CD4-positive, CD25-positive, alpha-beta regulatory T cell (primary cell): Measurements from ENCODE around the gene KLHDC7A. TPM values are rescaled to one million over a fixed set of nuclear protein-coding genes. Genes with fewer than 3 reads are reported as not detected.

Experiments
- ATAC-seq, 2 donors: fragments of 150-1000 bp; cut with Tn5 transposase; one replicate each; pipeline ENCODE4 v1.10.0; 2021; ENCODE audit warnings: low read depth in 2 of 2, moderate number of reproducible peaks in 2 of 2, moderate library complexity in 1 of 2
- DNase-seq, 3 donors: peaks; one replicate each; pipeline versions ENCODE4 v3.0.0 to v3.0.0-alpha.2; 2012 to 2022; ENCODE audit warnings: mixed read lengths in 1 of 3
- H3K27ac ChIP-seq: one replicate; pipeline ENCODE4 v1.7.0; 2013; ENCODE audit warnings: mild to moderate bottlenecking, low read length; ENCODE audit not compliant: insufficient read depth, poor library complexity, severe bottlenecking
- H3K27me3 ChIP-seq: one replicate; pipeline ENCODE4 v1.7.0; 2013; ENCODE audit warnings: low read length; ENCODE audit not compliant: control insufficient read depth, insufficient read depth
- H3K36me3 ChIP-seq: one replicate; pipeline ENCODE4 v1.7.0; 2013; ENCODE audit warnings: mild to moderate bottlenecking, low read length, moderate library complexity; ENCODE audit not compliant: control insufficient read depth, insufficient read depth
- H3K4me1 ChIP-seq: 2 replicates; pipeline ENCODE4 v1.7.0; 2013; ENCODE audit warnings: mild to moderate bottlenecking, low read length; ENCODE audit not compliant: insufficient read depth, control insufficient read depth, poor library complexity, severe bottlenecking
- H3K4me3 ChIP-seq: one replicate; pipeline ENCODE4 v1.7.0; 2013; ENCODE audit warnings: low read depth, mild to moderate bottlenecking, low read length, moderate library complexity
- H3K9me3 ChIP-seq, 2 experiments: 1 replicate in 1 of 2; 2 replicates in 1 of 2; pipeline ENCODE4 v1.7.0; 2013; ENCODE audit warnings: low read length in 2 of 2, mild to moderate bottlenecking in 1 of 2, moderate library complexity in 1 of 2; ENCODE audit not compliant: control insufficient read depth in 2 of 2
- H3K27ac Mint-ChIP-seq, 3 donors: one replicate each; pipeline ENCODE4 v1.8.0; 2020 to 2022; ENCODE audit warnings: mild to moderate bottlenecking in 3 of 3, mixed read lengths in 3 of 3, moderate library complexity in 2 of 3
- H3K27me3 Mint-ChIP-seq: one replicate; pipeline ENCODE4 v1.8.0; 2022; ENCODE audit warnings: mild to moderate bottlenecking, mixed read lengths
- H3K36me3 Mint-ChIP-seq: one replicate; pipeline ENCODE4 v1.8.0; 2020; ENCODE audit warnings: mixed read lengths
- H3K4me1 Mint-ChIP-seq, 4 donors: one replicate each; pipeline ENCODE4 v1.8.0; 2020 to 2022; ENCODE audit warnings: mixed read lengths in 4 of 4, mild to moderate bottlenecking in 1 of 4
- H3K4me3 Mint-ChIP-seq, 4 donors: one replicate each; pipeline ENCODE4 v1.8.0; 2020 to 2022; ENCODE audit warnings: mild to moderate bottlenecking in 4 of 4, mixed read lengths in 4 of 4, moderate library complexity in 3 of 4
- H3K9me3 Mint-ChIP-seq, 7 donors: one replicate each; pipeline ENCODE4 v1.8.0; 2020 to 2022; ENCODE audit warnings: mixed read lengths in 7 of 7, mild to moderate bottlenecking in 3 of 7, moderate library complexity in 2 of 7
- polyA plus RNA-seq, 4 donors: library from polyadenylated mRNA; unstranded; fragments of 300-500 nt; fragmentation: Illumina TruSeq; gene quantifications; one replicate each; pipeline ENCODE4 v1.2.3, GENCODE V29; 2021
- total RNA-seq: library from RNA; stranded (reverse); gene quantifications from one replicate; pipeline ENCODE4 v1.2.3, GENCODE V29; 2022

Gene KLHDC7A
- total and polyA plus RNA-seq, 5 donors from 2014 or later = not detected

DNA sequence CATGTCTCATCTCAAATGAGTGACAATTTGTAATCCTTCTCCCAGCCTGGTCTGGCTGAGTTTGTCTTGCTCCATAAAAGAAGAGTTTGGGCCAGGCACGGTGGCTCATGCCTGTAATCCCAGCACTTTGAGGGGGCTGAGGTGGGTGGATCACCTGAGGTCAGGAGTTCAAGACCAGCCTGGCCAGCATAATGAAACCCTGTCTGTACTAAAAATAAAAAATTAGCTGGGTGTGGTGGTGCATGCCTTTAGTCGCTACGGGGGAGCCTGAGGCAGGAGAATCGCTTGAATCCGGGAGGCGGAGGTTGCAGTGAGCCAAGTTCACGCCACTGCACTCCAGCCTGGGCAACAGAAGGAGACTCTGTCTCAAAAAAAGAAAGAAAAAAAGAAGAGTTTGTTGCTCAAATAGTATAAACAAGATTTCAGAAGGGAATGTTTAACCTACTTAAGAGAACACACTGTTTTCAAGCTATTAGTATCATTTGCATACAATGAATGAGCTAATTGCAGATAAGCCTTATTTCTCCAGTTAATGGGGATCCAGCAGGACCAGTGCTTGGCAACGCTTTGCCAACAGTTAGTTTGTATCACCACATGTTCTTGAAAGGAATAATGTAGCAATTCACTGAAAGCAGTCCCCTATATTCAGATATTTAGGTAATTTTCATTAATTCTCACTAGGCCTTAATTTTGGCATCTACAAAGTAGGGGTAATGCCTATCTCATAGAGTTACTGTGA is 15.9 kb downstream of the KLHDC7A start:
- ATAC-seq = no peak

GRCh38 chr1:18501833-18502232 is 21.1 kb downstream of the KLHDC7A start:
- H3K4me3 Mint-ChIP-seq = no peak overlapping the region
- no peak for DNase-seq
- Histone ChIP-seq H3K36me3 (no peaks in the 10 kb centered on the region), H3K4me1 (no peaks in the 10 kb centered on the region), H3K27me3 (no peaks in the 10 kb centered on the region), H3K27ac (no peak overlapping the region), H3K9me3 (no peaks in the 10 kb centered on the region), H3K4me3 (no peak overlapping the region)
- peaks cover 12% of the 10 kb centered on the region for H3K27me3 Mint-ChIP-seq
- no peak overlapping the region for H3K27ac Mint-ChIP-seq
- no peaks in the 10 kb centered on the region for H3K36me3 Mint-ChIP-seq
- peaks cover 0 to 8% (median 0%) of the 10 kb centered on the region in 7 donors for H3K9me3 Mint-ChIP-seq
- ATAC-seq = no peak
- no peaks in the 10 kb centered on the region for H3K4me1 Mint-ChIP-seq

More for the DNA sequence above, 15.9 kb downstream of the KLHDC7A start:
- no peaks in the 10 kb centered on the region for H3K27me3 ChIP-seq
- DNase-seq = no peak
- Mint-ChIP-seq H3K27ac (no peak overlapping the region), H3K4me3 (no peak overlapping the region), H3K27me3 (peaks cover 21% of the 10 kb centered on the region), H3K9me3 (peaks cover 0 to 8% (median 0%) of the 10 kb centered on the region in 7 donors), H3K36me3 (no peaks in the 10 kb centered on the region), H3K4me1 (no peaks in the 10 kb centered on the region)
- no peak overlapping the region for H3K27ac ChIP-seq
- H3K4me3 ChIP-seq = no peak overlapping the region
- H3K36me3 ChIP-seq = no peaks in the 10 kb centered on the region
- no peaks in the 10 kb centered on the region for H3K9me3 ChIP-seq
- H3K4me1 ChIP-seq = no peaks in the 10 kb centered on the region

DNA sequence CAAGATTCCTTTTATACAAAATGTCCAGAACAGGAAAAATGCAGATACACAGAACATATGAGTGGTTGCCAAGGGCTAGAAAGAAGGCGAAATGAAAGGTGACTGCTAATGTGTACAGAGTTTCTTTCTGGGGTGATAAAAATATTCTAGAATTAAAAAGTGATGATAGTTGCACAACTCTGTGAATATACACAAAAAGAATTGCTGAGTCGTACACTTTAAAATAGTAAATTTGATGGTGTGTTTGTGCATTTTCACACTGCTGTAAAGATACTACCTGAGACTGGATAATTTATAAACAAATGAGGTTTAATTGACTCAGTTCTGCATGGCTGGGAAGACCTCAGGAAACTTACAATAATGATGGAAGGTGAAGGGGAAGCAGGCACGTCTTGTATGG is 23.9 kb downstream of the KLHDC7A start:
- H3K9me3 Mint-ChIP-seq = peaks cover 0 to 7% (median 4%) of the 10 kb centered on the region in 7 donors
- Histone ChIP-seq H3K27ac (no peak overlapping the region), H3K9me3 (peaks cover 0 to 5% of the 10 kb centered on the region in 2 experiments), H3K4me3 (no peak overlapping the region), H3K36me3 (no peaks in the 10 kb centered on the region), H3K4me1 (no peaks in the 10 kb centered on the region), H3K27me3 (no peaks in the 10 kb centered on the region)
- no peaks in the 10 kb centered on the region for H3K4me1 Mint-ChIP-seq
- DNase-seq = no peak
- peaks cover 6% of the 10 kb centered on the region for H3K27me3 Mint-ChIP-seq
- ATAC-seq = no peak
- no peak overlapping the region for H3K27ac Mint-ChIP-seq
- no peak overlapping the region for H3K4me3 Mint-ChIP-seq
- H3K36me3 Mint-ChIP-seq = no peaks in the 10 kb centered on the region

- ATAC-seq (no peak), DNase-seq (no peak)
- no peak overlapping the region for H3K27ac ChIP-seq
- H3K27me3 ChIP-seq = no peaks in the 10 kb centered on the region
- no peaks in the 10 kb centered on the region for H3K27me3 Mint-ChIP-seq
- no peak overlapping the region for H3K4me3 Mint-ChIP-seq
- H3K9me3 ChIP-seq = peaks cover 0 to 5% of the 10 kb centered on the region in 2 experiments
- H3K9me3 Mint-ChIP-seq = peaks cover 0 to 7% (median 2%) of the 10 kb centered on the region in 7 donors
- no peaks in the 10 kb centered on the region for H3K4me1 ChIP-seq
- no peaks in the 10 kb centered on the region for H3K4me1 Mint-ChIP-seq
- no peaks in the 10 kb centered on the region for H3K36me3 ChIP-seq
- no peak overlapping the region for H3K27ac Mint-ChIP-seq
- H3K36me3 Mint-ChIP-seq = no peaks in the 10 kb centered on the region
- H3K4me3 ChIP-seq = no peak overlapping the region
Measured at GRCh38 chr1:18505666-18506065, 24.9 kb downstream of the KLHDC7A start.

DNA sequence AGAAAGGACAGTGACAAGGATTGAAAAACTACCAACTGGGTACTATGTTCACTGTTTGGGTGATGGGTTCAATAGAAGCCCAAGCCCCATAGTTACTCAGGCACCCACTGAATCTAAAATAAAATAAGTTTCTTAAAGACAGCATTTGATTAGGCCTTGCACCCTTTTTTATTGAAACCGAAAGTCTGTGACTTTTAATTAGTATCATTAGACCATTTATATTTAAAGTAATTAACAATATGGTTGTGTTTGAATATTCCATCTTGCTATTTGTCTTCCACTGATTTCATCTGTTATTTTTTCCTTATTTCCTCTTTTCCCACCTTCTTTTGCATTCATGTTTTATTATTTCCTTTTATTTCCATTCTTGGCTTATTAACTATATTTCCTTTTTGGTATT is 27.4 kb downstream of the KLHDC7A start:
- Mint-ChIP-seq H3K27ac (no peak overlapping the region), H3K9me3 (peaks cover 0 to 12% (median 3%) of the 10 kb centered on the region in 7 donors), H3K4me1 (no peaks in the 10 kb centered on the region), H3K27me3 (no peaks in the 10 kb centered on the region), H3K36me3 (no peaks in the 10 kb centered on the region), H3K4me3 (no peak overlapping the region)
- no peak overlapping the region for H3K27ac ChIP-seq
- H3K4me3 ChIP-seq = no peak overlapping the region
- H3K36me3 ChIP-seq = no peaks in the 10 kb centered on the region
- peaks cover 0 to 5% of the 10 kb centered on the region in 2 experiments for H3K9me3 ChIP-seq
- H3K4me1 ChIP-seq = no peaks in the 10 kb centered on the region
- ATAC-seq = no peak
- no peaks in the 10 kb centered on the region for H3K27me3 ChIP-seq
- no peak for DNase-seq

GRCh38 chr1:18511149-18511873 is 30.6 kb downstream of the KLHDC7A start:
- Histone ChIP-seq H3K36me3 (no peaks in the 10 kb centered on the region), H3K4me1 (no peaks in the 10 kb centered on the region), H3K27me3 (no peaks in the 10 kb centered on the region), H3K9me3 (peaks cover 6 to 8% of the 10 kb centered on the region in 2 experiments), H3K4me3 (no peak overlapping the region), H3K27ac (no peak overlapping the region)
- no peaks in the 10 kb centered on the region for H3K27me3 Mint-ChIP-seq
- peaks cover 6% of the 10 kb centered on the region for H3K36me3 Mint-ChIP-seq
- no peaks in the 10 kb centered on the region for H3K4me1 Mint-ChIP-seq
- peaks cover 2 to 29% (median 6%) of the 10 kb centered on the region in 7 donors for H3K9me3 Mint-ChIP-seq
- ATAC-seq (no peak), DNase-seq (no peak)
- H3K4me3 Mint-ChIP-seq = no peak overlapping the region
- H3K27ac Mint-ChIP-seq = no peak overlapping the region

- H3K27me3 ChIP-seq = no peaks in the 10 kb centered on the region
- H3K4me1 Mint-ChIP-seq = no peaks in the 10 kb centered on the region
- H3K4me3 Mint-ChIP-seq = no peak overlapping the region
- ATAC-seq (no peak), DNase-seq (no peak)
- peaks cover 8 to 10% of the 10 kb centered on the region in 2 experiments for H3K9me3 ChIP-seq
- H3K4me3 ChIP-seq = no peak overlapping the region
- no peaks in the 10 kb centered on the region for H3K36me3 ChIP-seq
- no peak overlapping the region for H3K27ac Mint-ChIP-seq
- peaks cover 2 to 29% (median 6%) of the 10 kb centered on the region in 7 donors for H3K9me3 Mint-ChIP-seq
- no peaks in the 10 kb centered on the region for H3K27me3 Mint-ChIP-seq
- no peaks in the 10 kb centered on the region for H3K4me1 ChIP-seq
- H3K27ac ChIP-seq = no peak overlapping the region
- peaks cover 6% of the 10 kb centered on the region for H3K36me3 Mint-ChIP-seq
Measured at GRCh38 chr1:18511874-18512150, 31.1 kb downstream of the KLHDC7A start.

GRCh38 chr1:18512883-18513282 is 32.2 kb downstream of the KLHDC7A start:
- Mint-ChIP-seq H3K27me3 (no peaks in the 10 kb centered on the region), H3K36me3 (peaks cover 6% of the 10 kb centered on the region), H3K4me3 (peak overlapping the region in 1 of 4 donors; percentile 74), H3K4me1 (no peaks in the 10 kb centered on the region), H3K9me3 (peaks cover 2 to 27% (median 6%) of the 10 kb centered on the region in 7 donors), H3K27ac (no peak overlapping the region)
- Histone ChIP-seq H3K27ac (no peak overlapping the region), H3K4me3 (no peak overlapping the region), H3K4me1 (no peaks in the 10 kb centered on the region), H3K9me3 (peaks cover 12 to 14% of the 10 kb centered on the region in 2 experiments), H3K27me3 (no peaks in the 10 kb centered on the region), H3K36me3 (no peaks in the 10 kb centered on the region)
- no peak for DNase-seq
- ATAC-seq = no peak
